NK-92 (cell line): ENCODE results near the gene FAM13A.
"Not testable (repeated sequence)": the region's sequence is repeated elsewhere in the genome, so short reads cannot be mapped to it uniquely, and the experiment has no call there.

Source experiments
- DNase-seq: peaks from one replicate; lab custom pipeline; 2025; ENCODE audit not compliant: unreplicated experiment; lab: John Stamatoyannopoulos, UW

FAM13A gene

GRCh38 chr4:89000844-89001360 is 56.1 kb downstream of the FAM13A start:
- no peak for DNase-seq

GRCh38 chr4:89000382-89000781 is 56.6 kb downstream of the FAM13A start:
- no peak for DNase-seq

GRCh38 chr4:88999392-88999930 is 57.5 kb downstream of the FAM13A start:
- no peak for DNase-seq

- DNase-seq, result no peak
These were observed 58.1 kb downstream of the FAM13A start for GRCh38 chr4:88998891-88999290.

GRCh38 chr4:88998001-88998400 is 59.0 kb downstream of the FAM13A start:
- DNase-seq, result no peak

- no peak for DNase-seq
These were observed 61.1 kb downstream of the FAM13A start for GRCh38 chr4:88995874-88996273.

- not testable (repeated sequence) for DNase-seq
These were observed 61.7 kb downstream of the FAM13A start for GRCh38 chr4:88995257-88995656.

- no peak for DNase-seq
These were observed 63.7 kb downstream of the FAM13A start for GRCh38 chr4:88993246-88993645.

- DNase-seq, result no peak
These were observed 65.2 kb downstream of the FAM13A start for GRCh38 chr4:88991746-88992145.

- DNase-seq, result no peak
These were observed 67.0 kb downstream of the FAM13A start for GRCh38 chr4:88989990-88990389.

GRCh38 chr4:88985088-88985773 is 71.8 kb downstream of the FAM13A start:
- no peak for DNase-seq

- DNase-seq, result no peak
These were observed 74.2 kb downstream of the FAM13A start for GRCh38 chr4:88982757-88983156.

GRCh38 chr4:88981993-88982392 is 75.0 kb downstream of the FAM13A start:
- no peak for DNase-seq

GRCh38 chr4:88981556-88981955 is 75.4 kb downstream of the FAM13A start:
- DNase-seq, result no peak

GRCh38 chr4:88979276-88979675 is 77.7 kb downstream of the FAM13A start:
- DNase-seq, result no peak

GRCh38 chr4:88976775-88977035 is 80.3 kb downstream of the FAM13A start:
- DNase-seq, result no peak

- DNase-seq, result no peak
These were observed 80.8 kb downstream of the FAM13A start for GRCh38 chr4:88975958-88976774.

GRCh38 chr4:88971536-88971935 is 85.4 kb downstream of the FAM13A start:
- no peak for DNase-seq

- no peak for DNase-seq
These were observed 87.2 kb downstream of the FAM13A start for GRCh38 chr4:88969746-88970145.

GRCh38 chr4:88969271-88969670 is 87.7 kb downstream of the FAM13A start:
- no peak for DNase-seq

- DNase-seq, result no peak
These were observed 89.1 kb downstream of the FAM13A start for GRCh38 chr4:88967883-88968331.

- no peak for DNase-seq
These were observed 91.9 kb downstream of the FAM13A start for GRCh38 chr4:88965053-88965452.
